Measurements from ENCODE around the gene TRIM71.

TRIM71 gene

GRCh38 chr3:32872487-32873382 is 54.9 kb downstream of the TRIM71 start:
- no peak overlapping the region for H2AFZ ChIP-seq (ENCODE audit: low read length)
- peaks cover 37% of the 10 kb centered on the region; the same call in 1 of the 2 replicates for H3K36me3 ChIP-seq (ENCODE audit: insufficient read depth, low read length)
- H3F3A ChIP-seq (ENCODE audit: low read depth), result no peaks in the 10 kb centered on the region
- no peak overlapping the region for H3K4me2 ChIP-seq (ENCODE audit: low read depth, low read length, poor library complexity, severe bottlenecking)
- peaks cover 42% of the 10 kb centered on the region for H3K4me1 ChIP-seq (ENCODE audit: insufficient read depth, low read length, poor library complexity, severe bottlenecking)
- peaks cover 9% of the 10 kb centered on the region for H4K20me1 ChIP-seq (ENCODE audit: insufficient read depth, low read length, poor library complexity, severe bottlenecking)
- no peak overlapping the region for H3K9ac ChIP-seq (ENCODE audit: low read depth, low read length, poor library complexity, severe bottlenecking)
- no peaks in the 10 kb centered on the region for H3K27me3 ChIP-seq (ENCODE audit: insufficient read depth, low read length, poor library complexity, severe bottlenecking)
- no peaks in the 10 kb centered on the region for H3K9me2 ChIP-seq (replicated peaks; ENCODE audit: low read depth, low read length)
- TF ChIP-seq, protein P1, sequence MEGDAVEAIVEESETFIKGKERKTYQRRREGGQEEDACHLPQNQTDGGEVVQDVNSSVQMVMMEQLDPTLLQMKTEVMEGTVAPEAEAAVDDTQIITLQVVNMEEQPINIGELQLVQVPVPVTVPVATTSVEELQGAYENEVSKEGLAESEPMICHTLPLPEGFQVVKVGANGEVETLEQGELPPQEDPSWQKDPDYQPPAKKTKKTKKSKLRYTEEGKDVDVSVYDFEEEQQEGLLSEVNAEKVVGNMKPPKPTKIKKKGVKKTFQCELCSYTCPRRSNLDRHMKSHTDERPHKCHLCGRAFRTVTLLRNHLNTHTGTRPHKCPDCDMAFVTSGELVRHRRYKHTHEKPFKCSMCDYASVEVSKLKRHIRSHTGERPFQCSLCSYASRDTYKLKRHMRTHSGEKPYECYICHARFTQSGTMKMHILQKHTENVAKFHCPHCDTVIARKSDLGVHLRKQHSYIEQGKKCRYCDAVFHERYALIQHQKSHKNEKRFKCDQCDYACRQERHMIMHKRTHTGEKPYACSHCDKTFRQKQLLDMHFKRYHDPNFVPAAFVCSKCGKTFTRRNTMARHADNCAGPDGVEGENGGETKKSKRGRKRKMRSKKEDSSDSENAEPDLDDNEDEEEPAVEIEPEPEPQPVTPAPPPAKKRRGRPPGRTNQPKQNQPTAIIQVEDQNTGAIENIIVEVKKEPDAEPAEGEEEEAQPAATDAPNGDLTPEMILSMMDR (conservative IDR thresholded peaks at IDR 0.05; ENCODE audit: low read length), result no peak
- no peak for TF ChIP-seq EZH2phosphoT487 (IDR thresholded peaks at IDR 0.05; ENCODE audit: borderline replicate concordance)
- no peaks in the 10 kb centered on the region for H3K9me3 ChIP-seq (ENCODE audit: insufficient read depth, low read depth, low read length)
- peaks cover 64% of the 10 kb centered on the region for H3K79me2 ChIP-seq (ENCODE audit: insufficient read depth, low read length)
- H3K4me3 ChIP-seq (ENCODE audit: low read length, poor library complexity, severe bottlenecking), result no peak overlapping the region

DNA sequence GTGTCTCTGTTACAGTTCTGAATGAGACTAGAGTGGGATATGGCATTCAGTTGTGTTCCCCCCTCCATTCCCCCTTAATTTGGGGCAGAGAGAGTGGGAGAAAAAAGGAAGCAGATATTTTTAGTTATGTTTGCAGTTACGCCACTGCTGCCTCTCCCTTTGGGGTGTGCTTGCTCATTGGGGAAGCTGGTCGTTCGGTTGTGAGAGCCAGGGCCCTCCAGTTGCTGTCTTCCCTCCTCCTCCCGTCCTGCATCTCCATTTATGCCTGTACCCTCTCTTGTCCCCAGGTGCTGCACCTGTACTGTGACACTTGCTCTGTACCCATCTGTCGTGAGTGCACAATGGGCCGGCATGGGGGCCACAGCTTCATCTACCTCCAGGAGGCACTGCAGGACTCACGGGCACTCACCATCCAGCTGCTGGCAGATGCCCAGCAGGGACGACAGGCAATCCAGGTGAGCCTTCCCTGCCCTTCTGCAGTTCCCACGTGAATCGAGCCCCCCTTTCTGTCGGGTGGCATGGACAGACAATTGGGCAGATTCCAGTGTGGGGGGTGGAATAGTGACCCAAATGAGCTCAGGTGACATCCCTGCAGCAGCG is 55.8 kb downstream of the TRIM71 start:
- Histone ChIP-seq H3K9me3 (ENCODE audit: insufficient read depth, low read depth, low read length) (no peaks in the 10 kb centered on the region), H3K36me3 (ENCODE audit: insufficient read depth, low read length) (peaks cover 41% of the 10 kb centered on the region; the same call in 1 of the 2 replicates), H3K4me3 (ENCODE audit: low read length, poor library complexity, severe bottlenecking) (no peak overlapping the region), H4K20me1 (ENCODE audit: insufficient read depth, low read length, poor library complexity, severe bottlenecking) (peaks cover 9% of the 10 kb centered on the region), H3K9ac (ENCODE audit: low read depth, low read length, poor library complexity, severe bottlenecking) (no peak overlapping the region), H3K79me2 (ENCODE audit: insufficient read depth, low read length) (peaks cover 56% of the 10 kb centered on the region), H3K9me2 (replicated peaks; ENCODE audit: low read depth, low read length) (no peaks in the 10 kb centered on the region), H3K4me1 (ENCODE audit: insufficient read depth, low read length, poor library complexity, severe bottlenecking) (peaks cover 36% of the 10 kb centered on the region), H3K27me3 (ENCODE audit: insufficient read depth, low read length, poor library complexity, severe bottlenecking) (no peaks in the 10 kb centered on the region), H3F3A (ENCODE audit: low read depth) (no peaks in the 10 kb centered on the region), H3K4me2 (ENCODE audit: low read depth, low read length, poor library complexity, severe bottlenecking) (no peak overlapping the region), H2AFZ (ENCODE audit: low read length) (no peak overlapping the region)
- TF ChIP-seq, protein P1 (conservative IDR thresholded peaks at IDR 0.05; ENCODE audit: low read length), result peak; percentile 27; the same call in 1 of the 2 replicates
- TF ChIP-seq EZH2phosphoT487 (IDR thresholded peaks at IDR 0.05; ENCODE audit: borderline replicate concordance), result no peak

- H3K4me1 ChIP-seq (ENCODE audit: insufficient read depth, low read length, poor library complexity, severe bottlenecking), result peaks cover 11% of the 10 kb centered on the region
Measured at GRCh38 chr3:32876920-32877319, 59.1 kb downstream of the TRIM71 start.

More at GRCh38 chr3:32876920-32877319, 59.1 kb downstream of the TRIM71 start:
- TF ChIP-seq, protein P1 (conservative IDR thresholded peaks at IDR 0.05; ENCODE audit: low read length), result no peak
- no peak for TF ChIP-seq EZH2phosphoT487 (IDR thresholded peaks at IDR 0.05; ENCODE audit: borderline replicate concordance)
- H3K79me2 ChIP-seq (ENCODE audit: insufficient read depth, low read length), result peaks cover 42% of the 10 kb centered on the region
- H3K27me3 ChIP-seq (ENCODE audit: insufficient read depth, low read length, poor library complexity, severe bottlenecking), result no peaks in the 10 kb centered on the region
- no peaks in the 10 kb centered on the region for H3K9me3 ChIP-seq (ENCODE audit: insufficient read depth, low read depth, low read length)
- H3K4me2 ChIP-seq (ENCODE audit: low read depth, low read length, poor library complexity, severe bottlenecking), result no peak overlapping the region
- no peaks in the 10 kb centered on the region for H3F3A ChIP-seq (ENCODE audit: low read depth)
- H3K4me3 ChIP-seq (ENCODE audit: low read length, poor library complexity, severe bottlenecking), result no peak overlapping the region
- H3K9ac ChIP-seq (ENCODE audit: low read depth, low read length, poor library complexity, severe bottlenecking), result no peak overlapping the region
- H4K20me1 ChIP-seq (ENCODE audit: insufficient read depth, low read length, poor library complexity, severe bottlenecking), result no peaks in the 10 kb centered on the region
- peaks cover 50% of the 10 kb centered on the region; the same call in 1 of the 2 replicates for H3K36me3 ChIP-seq (ENCODE audit: insufficient read depth, low read length)
- H2AFZ ChIP-seq (ENCODE audit: low read length), result no peak overlapping the region
- no peaks in the 10 kb centered on the region for H3K9me2 ChIP-seq (replicated peaks; ENCODE audit: low read depth, low read length)
